Body of pancreas (tissue), 4 donors: ENCODE measurements around the gene ELOVL6. TPM values are rescaled to one million over a fixed set of nuclear protein-coding genes. Genes with fewer than 3 reads are reported as not detected.

Experiments used
- ATAC-seq: fragments of 150-250 bp; one replicate; pipeline ENCODE4 v1.9.1; 2016
- DNase-seq, 4 donors: peaks; one replicate each; pipeline ENCODE4 v3.0.0-alpha.2; 2019
- H3K27ac ChIP-seq, 4 donors: fragments of 200-600 bp; sonication (generic); 1 replicate in 3 of 4; 2 replicates in 1 of 4; pipeline versions ENCODE4 v1.5.1 to v1.6.1; 2016 to 2019; ENCODE audit warnings: mild to moderate bottlenecking in 1 of 4, mixed read lengths in 1 of 4, moderate library complexity in 1 of 4
- H3K27me3 ChIP-seq, 2 donors: fragments of 200-600 bp; sonication (generic); one replicate each; pipeline ENCODE4 v1.6.0; 2016; ENCODE audit warnings: mild to moderate bottlenecking in 1 of 2
- H3K36me3 ChIP-seq, 2 donors: fragments of 200-600 bp; sonication (generic); replicated peaks in 1 of 2; 2 replicates each; pipeline ENCODE4 v1.5.1; 2016; ENCODE audit warnings: low read depth in 2 of 2; ENCODE audit not compliant: insufficient read depth in 1 of 2
- H3K4me1 ChIP-seq: fragments of 200-600 bp; sonication (generic); one replicate; pipeline ENCODE4 v1.6.0; 2016
- H3K4me3 ChIP-seq, 2 donors: fragments of 200-600 bp; sonication (generic); 1 replicate in 1 of 2; 2 replicates in 1 of 2; pipeline ENCODE4 v1.5.1; 2016 to 2019
- H3K9me3 ChIP-seq, 3 donors: fragments of 200-600 bp; sonication (generic); 1 replicate in 2 of 3; 2 replicates in 1 of 3; pipeline ENCODE4 v1.5.1; 2016
- CTCF ChIP-seq, 7 experiments: fragments of 450-650 bp in 4 of 7; fragments of 200-600 bp in 3 of 7; sonication (generic) in 3 of 7; IDR thresholded peaks; one replicate each; pipeline ENCODE4 v1.5.1; 2016 to 2019; ENCODE audit warnings: antibody characterized with exemption in 7 of 7
- POLR2A ChIP-seq, 3 donors: fragments of 450-650 bp; IDR thresholded peaks; one replicate each; pipeline ENCODE4 v1.6.1; 2016; ENCODE audit warnings: antibody characterized with exemption in 3 of 3, mild to moderate bottlenecking in 2 of 3
- WGBS, 2 donors: methylation state at CpG; one replicate each; pipeline ENCODE4 v1.1.5; 2017; 5-methylcytosine and 5-hydroxymethylcytosine counted together
- intact Hi-C: fragments of 100-400 bp; cut with DNase I; formaldehyde crosslinking; loops from one replicate; pipeline ENCODE4 v1.15.1; 2023
- total RNA-seq, 2 donors: library from RNA; depleted of rRNA; stranded (reverse); fragments of >200 nt; gene quantifications; one replicate each; pipeline ENCODE4 v1.1.0, GENCODE V29; 2016

ELOVL6 gene
- total RNA-seq, 2 donors from 2014 or later = 0.78 to 0.99 TPM

GRCh38 chr4:110138551-110138950 lies 59.9 kb downstream of the ELOVL6 start:
- ATAC-seq (no peak), DNase-seq (no peak)
- H3K4me1 ChIP-seq = no peaks in the 10 kb centered on the region
- WGBS, 2 donors = 69 to 80% methylated on average over 1 of the region's 1 CpG
- H3K36me3 ChIP-seq = no peaks in the 10 kb centered on the region
- intact Hi-C loops = no loop called here
- no peak overlapping the region for H3K4me3 ChIP-seq
- TF ChIP-seq CTCF (IDR thresholded peaks at IDR 0.05) (no peak), POLR2A (IDR thresholded peaks at IDR 0.05) (no peak)
- H3K27me3 ChIP-seq = no peaks in the 10 kb centered on the region
- no peaks in the 10 kb centered on the region for H3K9me3 ChIP-seq
- no peak overlapping the region for H3K27ac ChIP-seq

- 74 to 75% methylated on average over 1 of the region's 1 CpG for WGBS, 2 donors
- H3K4me3 ChIP-seq = no peak overlapping the region
- no peak overlapping the region for H3K27ac ChIP-seq
- no peak for DNase-seq
- no peaks in the 10 kb centered on the region for H3K9me3 ChIP-seq
- peaks cover 7% of the 10 kb centered on the region for H3K4me1 ChIP-seq
- TF ChIP-seq POLR2A (IDR thresholded peaks at IDR 0.05) = no peak
- no peak for TF ChIP-seq CTCF (IDR thresholded peaks at IDR 0.05)
- no peaks in the 10 kb centered on the region for H3K36me3 ChIP-seq
- no peak for ATAC-seq
- intact Hi-C loops = no loop called here
- H3K27me3 ChIP-seq = no peaks in the 10 kb centered on the region
Measured at GRCh38 chr4:110137829-110138228, 60.6 kb downstream of the ELOVL6 start.

GRCh38 chr4:110135523-110135922 lies 62.9 kb downstream of the ELOVL6 start:
- DNase-seq (no peak), ATAC-seq (no peak)
- Histone ChIP-seq H3K27ac (no peak overlapping the region), H3K27me3 (no peaks in the 10 kb centered on the region), H3K4me1 (peaks cover 8% of the 10 kb centered on the region), H3K36me3 (no peaks in the 10 kb centered on the region), H3K4me3 (no peak overlapping the region), H3K9me3 (no peaks in the 10 kb centered on the region)
- WGBS, 2 donors = 70 to 88% methylated on average over 1 of the region's 1 CpG
- intact Hi-C loops = no loop called here
- TF ChIP-seq POLR2A (IDR thresholded peaks at IDR 0.05) = no peak

GRCh38 chr4:110135076-110135475 lies 63.3 kb downstream of the ELOVL6 start:
- Histone ChIP-seq H3K4me1 (peaks cover 8% of the 10 kb centered on the region), H3K9me3 (no peaks in the 10 kb centered on the region), H3K36me3 (no peaks in the 10 kb centered on the region), H3K27ac (no peak overlapping the region), H3K27me3 (no peaks in the 10 kb centered on the region), H3K4me3 (no peak overlapping the region)
- TF ChIP-seq CTCF (IDR thresholded peaks at IDR 0.05) (no peak), POLR2A (IDR thresholded peaks at IDR 0.05) (no peak)
- DNase-seq = no peak
- intact Hi-C loops = no loop called here
- 90 to 94% methylated on average over 2 of the region's 2 CpGs for WGBS, 2 donors
- ATAC-seq = no peak

- ATAC-seq (no peak), DNase-seq (no peak)
- 91% methylated on average over 3 of the region's 3 CpGs for WGBS, 2 donors
- TF ChIP-seq CTCF (IDR thresholded peaks at IDR 0.05) = no peak
- TF ChIP-seq POLR2A (IDR thresholded peaks at IDR 0.05) = no peak
- intact Hi-C loops = no loop called here
- Histone ChIP-seq H3K4me1 (peaks cover 8% of the 10 kb centered on the region), H3K9me3 (no peaks in the 10 kb centered on the region), H3K27me3 (no peaks in the 10 kb centered on the region), H3K4me3 (no peak overlapping the region), H3K36me3 (no peaks in the 10 kb centered on the region), H3K27ac (no peak overlapping the region)
Measured at GRCh38 chr4:110134269-110134869, 64.0 kb downstream of the ELOVL6 start.
